CD14-positive monocyte (primary cell): ENCODE measurements around the gene LYL1. TPM values are rescaled to one million over a fixed set of nuclear protein-coding genes. Genes with fewer than 3 reads are reported as not detected.
A peak's percentile ranks its signal among the peaks of the same experiment; 100 is the strongest.

Source experiments
- DNase-seq, 3 donors: peaks; one replicate each; pipeline ENCODE4 v3.0.0-alpha.2; 2011 to 2022
- H2AFZ ChIP-seq: 2 replicates; pipeline ENCODE4 v1.6.0; 2012; ENCODE audit warnings: mild to moderate bottlenecking, low read depth, low read length, inconsistent platforms; ENCODE audit not compliant: insufficient read depth, poor library complexity, severe bottlenecking
- H3K27ac ChIP-seq, 2 donors: 1 replicate in 1 of 2; 2 replicates in 1 of 2; pipeline ENCODE4 v1.5.1; 2012 to 2013; ENCODE audit warnings: low read length in 2 of 2, control low read depth in 1 of 2, inconsistent platforms in 1 of 2, low read depth in 1 of 2, mild to moderate bottlenecking in 1 of 2
- H3K27me3 ChIP-seq, 2 donors: one replicate each; pipeline versions ENCODE4 v1.6.0 to v1.6.1; 2011 to 2013; ENCODE audit warnings: low read length in 2 of 2; ENCODE audit not compliant: control insufficient read depth in 2 of 2, insufficient read depth in 2 of 2
- H3K36me3 ChIP-seq, 2 donors: replicated peaks in 1 of 2; 1 replicate in 1 of 2; 2 replicates in 1 of 2; pipeline versions ENCODE4 v1.5.1 to v1.6.1; 2012 to 2013; ENCODE audit warnings: low read length in 2 of 2, control low read depth in 1 of 2, inconsistent platforms in 1 of 2, mild to moderate bottlenecking in 1 of 2; ENCODE audit not compliant: insufficient read depth in 2 of 2, control insufficient read depth in 1 of 2
- H3K4me1 ChIP-seq, 2 donors: 1 replicate in 1 of 2; 2 replicates in 1 of 2; pipeline versions ENCODE4 v1.5.1 to v1.6.1; 2012 to 2013; ENCODE audit warnings: low read length in 2 of 2, control low read depth in 1 of 2, inconsistent platforms in 1 of 2, mild to moderate bottlenecking in 1 of 2, moderate library complexity in 1 of 2; ENCODE audit not compliant: insufficient read depth in 2 of 2, control insufficient read depth in 1 of 2
- H3K4me2 ChIP-seq: replicated peaks from 2 replicates; pipeline ENCODE3; 2012; ENCODE audit warnings: low read length, moderate library complexity, mild to moderate bottlenecking; ENCODE audit not compliant: poor library complexity, severe bottlenecking; ENCODE audit errors: extremely low read depth
- H3K4me3 ChIP-seq, 3 experiments: fragments of 200-600 bp in 1 of 3; sonication (generic) in 1 of 3; replicated peaks in 1 of 3; 1 replicate in 2 of 3; 2 replicates in 1 of 3; pipeline ENCODE4 v1.5.1; 2011 to 2013; ENCODE audit warnings: low read length in 3 of 3, mild to moderate bottlenecking in 3 of 3, control low read depth in 2 of 3, low read depth in 2 of 3, inconsistent platforms in 1 of 3, moderate library complexity in 1 of 3
- H3K79me2 ChIP-seq: 2 replicates; pipeline ENCODE4 v1.6.0; 2012; ENCODE audit warnings: mild to moderate bottlenecking, control low read depth, inconsistent platforms, low read length, moderate library complexity; ENCODE audit not compliant: insufficient read depth
- H3K9ac ChIP-seq: 2 replicates; pipeline ENCODE4 v1.6.0; 2017; ENCODE audit warnings: low read length, mild to moderate bottlenecking; ENCODE audit not compliant: insufficient read depth, poor library complexity, severe bottlenecking
- H3K9me3 ChIP-seq, 2 donors: replicated peaks in 1 of 2; 1 replicate in 1 of 2; 2 replicates in 1 of 2; pipeline versions ENCODE4 v1.5.1 to v1.6.1; 2012 to 2013; ENCODE audit warnings: low read length in 2 of 2, control low read depth in 1 of 2; ENCODE audit not compliant: control insufficient read depth in 1 of 2, insufficient read depth in 1 of 2
- H4K20me1 ChIP-seq: 2 replicates; pipeline ENCODE4 v1.6.0; 2012; ENCODE audit warnings: mild to moderate bottlenecking, low read length, control low read depth, moderate library complexity; ENCODE audit not compliant: insufficient read depth
- H3K27ac Mint-ChIP-seq, 7 donors: one replicate each; pipeline ENCODE4 v1.8.0; 2020; ENCODE audit warnings: mild to moderate bottlenecking in 7 of 7, mixed read lengths in 7 of 7, moderate library complexity in 6 of 7, inconsistent platforms in 2 of 7
- H3K27me3 Mint-ChIP-seq, 3 donors: one replicate each; pipeline ENCODE4 v1.8.0; 2021 to 2022; ENCODE audit warnings: low read depth in 3 of 3, mild to moderate bottlenecking in 3 of 3, mixed read lengths in 3 of 3, moderate library complexity in 3 of 3, inconsistent platforms in 1 of 3
- H3K36me3 Mint-ChIP-seq, 2 donors: one replicate each; pipeline ENCODE4 v1.8.0; 2020; ENCODE audit warnings: mixed read lengths in 2 of 2, inconsistent platforms in 1 of 2, mild to moderate bottlenecking in 1 of 2
- H3K4me1 Mint-ChIP-seq: one replicate; pipeline ENCODE4 v1.8.0; 2020; ENCODE audit warnings: mild to moderate bottlenecking, mixed read lengths
- H3K4me3 Mint-ChIP-seq, 2 donors: one replicate each; pipeline ENCODE4 v1.8.0; 2020; ENCODE audit warnings: mild to moderate bottlenecking in 2 of 2, mixed read lengths in 2 of 2, moderate library complexity in 1 of 2
- H3K9me3 Mint-ChIP-seq, 7 donors: one replicate each; pipeline ENCODE4 v1.8.0; 2020 to 2022; ENCODE audit warnings: mixed read lengths in 7 of 7, mild to moderate bottlenecking in 6 of 7, moderate library complexity in 6 of 7, inconsistent platforms in 2 of 7
- CTCF ChIP-seq: fragments of 200-600 bp; IDR thresholded peaks from one replicate; pipeline ENCODE4 v1.8.0; 2022; ENCODE audit warnings: antibody characterized with exemption, mild to moderate bottlenecking
- WGBS: methylation state at CpG from one replicate; pipeline ENCODE4 v1.1.5; 2013; ENCODE audit warnings: missing lambda C conversion rate; ENCODE audit not compliant: insufficient coverage; 5-methylcytosine and 5-hydroxymethylcytosine counted together
- intact Hi-C, 2 donors: fragments of 100-400 bp; cut with micrococcal nuclease; formaldehyde crosslinking; loops; one replicate each; pipeline versions ENCODE4 v1.15.0 to v1.15.1; 2023
- polyA plus RNA-seq, 3 donors: library from polyadenylated mRNA; depleted of rRNA in 1 of 3; unstranded in 2 of 3; stranded (reverse) in 1 of 3; fragments of 300-500 nt in 2 of 3; fragments of >200 nt in 1 of 3; fragmentation: Illumina TruSeq in 2 of 3; gene quantifications; 1 replicate in 2 of 3; 2 replicates in 1 of 3; pipeline ENCODE4 v1.2.3, GENCODE V29; 2012 to 2021

LYL1 gene
- polyA plus RNA-seq, 3 donors, result 35.7 to 51.1 (median 37.1) TPM

- H3K9me3 ChIP-seq, result no peaks in the 10 kb centered on the region
- H3K27ac ChIP-seq, result no peak overlapping the region
- no peak overlapping the region for H3K4me3 ChIP-seq
- H3K4me1 Mint-ChIP-seq, result peaks cover 37% of the 10 kb centered on the region
- no peak overlapping the region for H3K9ac ChIP-seq
- no peaks in the 10 kb centered on the region for H3K27me3 ChIP-seq
- intact Hi-C loops, result no loop called here
- H3K4me1 ChIP-seq, result peaks cover 16 to 23% of the 10 kb centered on the region in 2 donors
- no peak for DNase-seq
- H2AFZ ChIP-seq, result no peak overlapping the region
- H4K20me1 ChIP-seq, result peaks cover 80% of the 10 kb centered on the region
- H3K27ac Mint-ChIP-seq, result peak overlapping the region in 2 of 7 donors; percentile 50 to 75
- WGBS, result 95% methylated on average over 16 of the region's 20 CpGs
- TF ChIP-seq CTCF, result no peak
- peaks cover 17 to 36% of the 10 kb centered on the region in 2 donors for H3K36me3 Mint-ChIP-seq
- no peak overlapping the region for H3K4me3 Mint-ChIP-seq
- peaks cover 96% of the 10 kb centered on the region for H3K79me2 ChIP-seq
- peaks cover 5 to 44% of the 10 kb centered on the region in 2 donors for H3K36me3 ChIP-seq
- no peak overlapping the region for H3K4me2 ChIP-seq
- no peaks in the 10 kb centered on the region for H3K27me3 Mint-ChIP-seq
- H3K9me3 Mint-ChIP-seq, result peaks cover 0 to 1% (median 0%) of the 10 kb centered on the region in 7 donors
These were observed 20.6 kb upstream of the LYL1 start for GRCh38 chr19:13122980-13123957.

- no peak overlapping the region for H3K27ac Mint-ChIP-seq
- no peak for DNase-seq
- H2AFZ ChIP-seq, result no peak overlapping the region
- no peaks in the 10 kb centered on the region for H3K27me3 ChIP-seq
- peaks cover 0 to 1% (median 0%) of the 10 kb centered on the region in 7 donors for H3K9me3 Mint-ChIP-seq
- H3K4me1 ChIP-seq, result peaks cover 20 to 29% of the 10 kb centered on the region in 2 donors
- no peak for TF ChIP-seq CTCF
- H3K4me3 ChIP-seq, result no peak overlapping the region
- intact Hi-C loops, result no loop called here
- H3K9me3 ChIP-seq, result no peaks in the 10 kb centered on the region
- no peak overlapping the region for H3K9ac ChIP-seq
- H3K27ac ChIP-seq, result no peak overlapping the region
- H3K4me1 Mint-ChIP-seq, result peaks cover 38% of the 10 kb centered on the region
- H3K36me3 ChIP-seq, result peaks cover 5 to 44% of the 10 kb centered on the region in 2 donors
- no peaks in the 10 kb centered on the region for H3K27me3 Mint-ChIP-seq
- H3K36me3 Mint-ChIP-seq, result peaks cover 17 to 36% of the 10 kb centered on the region in 2 donors
- H3K79me2 ChIP-seq, result peaks cover 88% of the 10 kb centered on the region
- H3K4me2 ChIP-seq, result no peak overlapping the region
- 100% methylated on average over 8 of the region's 13 CpGs for WGBS
- peaks cover 71% of the 10 kb centered on the region for H4K20me1 ChIP-seq
- no peak overlapping the region for H3K4me3 Mint-ChIP-seq
These were observed 19.7 kb upstream of the LYL1 start for GRCh38 chr19:13122275-13122878.
